BE2C (cell line): ENCODE measurements around the gene FBP1.

Experiments
- DNase-seq: peaks from one replicate; pipeline ENCODE4 v3.0.0-alpha.2; 2020
- H3K27me3 ChIP-seq: fragments of 250-450 bp; sonication (Bioruptor Pico); 2 replicates; pipeline ENCODE4 v1.5.1; 2020; ENCODE audit warnings: mild to moderate bottlenecking
- H3K36me3 ChIP-seq: fragments of 250-450 bp; sonication (Bioruptor Pico); 2 replicates; pipeline ENCODE4 v1.5.1; 2020; ENCODE audit warnings: mild to moderate bottlenecking
- H3K4me1 ChIP-seq: fragments of 250-450 bp; sonication (Bioruptor Pico); 2 replicates; pipeline ENCODE4 v1.5.1; 2020
- H3K4me3 ChIP-seq: 2 replicates; pipeline ENCODE4 v1.5.1; 2011; ENCODE audit warnings: low read depth, low read length
- H3K9me3 ChIP-seq: fragments of 250-450 bp; sonication (Bioruptor Pico); 2 replicates; pipeline ENCODE4 v1.5.1; 2020
- TF ChIP-seq, protein P1 (sequence below): IDR thresholded peaks from 2 replicates; pipeline ENCODE4 v1.5.1; 2012; ENCODE audit warnings: mild to moderate bottlenecking, low read depth, low read length

Gene FBP1

GRCh38 chr9:94679587-94679986 lies 40.3 kb upstream of the FBP1 start:
- TF ChIP-seq, protein P1, sequence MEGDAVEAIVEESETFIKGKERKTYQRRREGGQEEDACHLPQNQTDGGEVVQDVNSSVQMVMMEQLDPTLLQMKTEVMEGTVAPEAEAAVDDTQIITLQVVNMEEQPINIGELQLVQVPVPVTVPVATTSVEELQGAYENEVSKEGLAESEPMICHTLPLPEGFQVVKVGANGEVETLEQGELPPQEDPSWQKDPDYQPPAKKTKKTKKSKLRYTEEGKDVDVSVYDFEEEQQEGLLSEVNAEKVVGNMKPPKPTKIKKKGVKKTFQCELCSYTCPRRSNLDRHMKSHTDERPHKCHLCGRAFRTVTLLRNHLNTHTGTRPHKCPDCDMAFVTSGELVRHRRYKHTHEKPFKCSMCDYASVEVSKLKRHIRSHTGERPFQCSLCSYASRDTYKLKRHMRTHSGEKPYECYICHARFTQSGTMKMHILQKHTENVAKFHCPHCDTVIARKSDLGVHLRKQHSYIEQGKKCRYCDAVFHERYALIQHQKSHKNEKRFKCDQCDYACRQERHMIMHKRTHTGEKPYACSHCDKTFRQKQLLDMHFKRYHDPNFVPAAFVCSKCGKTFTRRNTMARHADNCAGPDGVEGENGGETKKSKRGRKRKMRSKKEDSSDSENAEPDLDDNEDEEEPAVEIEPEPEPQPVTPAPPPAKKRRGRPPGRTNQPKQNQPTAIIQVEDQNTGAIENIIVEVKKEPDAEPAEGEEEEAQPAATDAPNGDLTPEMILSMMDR = no peak
- Histone ChIP-seq H3K36me3 (no peaks in the 10 kb centered on the region), H3K27me3 (no peaks in the 10 kb centered on the region), H3K4me1 (peaks cover 23% of the 10 kb centered on the region), H3K4me3 (no peak overlapping the region), H3K9me3 (no peaks in the 10 kb centered on the region)
- no peak for DNase-seq

DNA sequence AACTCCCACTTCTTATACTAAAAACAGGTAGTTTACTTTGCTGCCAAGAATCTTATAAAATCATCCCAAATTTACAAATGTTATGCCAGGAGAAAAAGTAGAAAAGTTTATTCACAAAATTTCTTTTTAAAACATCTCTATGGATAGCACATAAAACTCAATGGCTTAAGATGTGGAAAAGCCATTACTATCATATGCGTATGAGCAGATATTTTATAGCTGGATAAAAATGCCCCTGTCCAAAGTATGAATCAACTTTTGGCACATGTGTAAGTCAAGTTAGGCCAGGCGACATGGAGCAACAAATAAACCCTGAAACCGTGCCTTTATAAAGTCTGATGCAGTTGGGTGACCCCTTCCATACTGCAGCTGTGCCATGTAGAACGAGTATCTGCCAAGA lies 38.6 kb upstream of the FBP1 start:
- Histone ChIP-seq H3K36me3 (no peaks in the 10 kb centered on the region), H3K27me3 (no peaks in the 10 kb centered on the region), H3K9me3 (no peaks in the 10 kb centered on the region), H3K4me1 (peaks cover 23% of the 10 kb centered on the region), H3K4me3 (no peak overlapping the region)
- no peak for DNase-seq
- TF ChIP-seq, protein P1 = no peak

DNA sequence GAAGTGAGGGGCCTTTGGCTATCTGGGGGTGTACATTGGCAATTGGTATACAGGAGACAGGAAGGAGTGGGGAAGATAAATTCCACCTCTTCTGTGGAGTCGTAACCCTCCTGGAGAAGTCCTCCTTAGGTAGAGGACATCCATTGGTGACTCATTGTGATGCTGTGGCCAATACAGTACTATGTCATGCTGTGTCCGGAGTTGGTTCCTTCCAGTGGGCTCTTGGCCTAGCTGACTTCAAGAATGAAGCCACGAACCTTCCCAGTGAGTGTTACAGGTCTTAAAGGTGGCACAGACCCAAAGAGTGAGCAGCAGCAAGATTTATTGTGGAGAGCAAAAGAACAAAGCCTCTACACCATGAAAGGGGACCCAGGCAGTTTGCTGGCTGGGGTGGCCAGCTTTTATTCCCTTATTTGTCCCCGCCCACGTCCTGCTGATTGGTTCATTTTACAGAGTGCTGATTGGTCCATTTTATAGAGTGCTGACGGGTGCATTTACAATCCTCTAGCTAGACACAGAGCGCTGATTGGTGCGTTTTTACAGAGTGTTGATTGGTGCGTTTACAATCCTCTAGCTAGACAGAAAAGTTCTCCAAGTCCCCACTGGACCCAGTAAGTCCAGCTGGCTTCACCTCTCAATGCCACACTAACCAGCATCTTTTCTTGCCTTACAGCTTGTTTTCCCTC lies 37.3 kb upstream of the FBP1 start:
- Histone ChIP-seq H3K9me3 (no peaks in the 10 kb centered on the region), H3K36me3 (no peaks in the 10 kb centered on the region), H3K4me3 (no peak overlapping the region), H3K27me3 (no peaks in the 10 kb centered on the region), H3K4me1 (peaks cover 23% of the 10 kb centered on the region)
- TF ChIP-seq, protein P1 = no peak
- no peak for DNase-seq

DNA sequence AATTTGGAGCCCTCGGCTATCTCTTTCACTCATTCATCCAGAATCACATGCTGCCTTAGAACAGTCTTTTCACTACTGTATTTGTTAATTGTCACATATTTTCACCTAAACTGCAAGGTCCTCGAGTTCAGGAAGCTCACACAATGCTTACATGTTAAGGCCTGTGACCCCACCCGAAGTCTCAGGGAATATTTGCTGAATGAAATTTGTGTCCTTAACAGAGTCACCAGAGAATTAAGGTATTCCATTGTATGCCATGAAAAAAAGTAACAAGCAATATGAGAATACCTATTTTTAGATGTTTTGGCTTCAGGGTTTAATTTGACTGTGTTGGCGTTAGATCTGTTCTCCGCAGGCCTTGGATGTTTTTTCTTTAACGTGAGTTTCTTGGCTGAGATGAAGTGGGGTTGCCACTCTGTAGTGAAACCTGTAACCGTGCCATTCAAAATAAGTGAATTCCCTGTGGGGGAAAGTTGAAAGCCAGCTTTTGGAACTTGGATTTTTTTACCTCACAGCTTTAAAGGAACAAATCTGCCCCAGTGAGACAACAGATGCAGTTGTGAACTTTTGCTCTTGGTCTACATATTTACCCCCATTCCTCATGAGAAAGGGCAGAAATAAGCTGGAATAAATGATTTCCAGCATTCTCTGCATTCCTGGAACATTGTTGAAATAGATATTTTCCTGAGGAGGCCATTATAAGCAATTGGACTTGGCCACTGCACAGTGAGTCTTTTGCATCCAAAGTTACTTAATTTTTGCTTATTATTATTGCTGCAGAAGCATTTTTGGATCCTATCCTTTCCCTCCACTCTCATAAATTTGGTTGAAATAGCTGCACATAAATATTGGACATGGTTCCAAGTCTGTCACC lies 35.9 kb upstream of the FBP1 start:
- H3K4me1 ChIP-seq = peaks cover 13% of the 10 kb centered on the region
- DNase-seq = no peak
- no peaks in the 10 kb centered on the region for H3K36me3 ChIP-seq
- H3K4me3 ChIP-seq = no peak overlapping the region
- no peaks in the 10 kb centered on the region for H3K9me3 ChIP-seq
- no peaks in the 10 kb centered on the region for H3K27me3 ChIP-seq
- TF ChIP-seq, protein P1 = no peak

GRCh38 chr9:94672811-94673487 lies 33.6 kb upstream of the FBP1 start:
- DNase-seq = no peak

More at GRCh38 chr9:94672811-94673487, 33.6 kb upstream of the FBP1 start:
- no peak overlapping the region for H3K4me3 ChIP-seq
- H3K9me3 ChIP-seq = no peaks in the 10 kb centered on the region
- TF ChIP-seq, protein P1 = no peak
- H3K36me3 ChIP-seq = no peaks in the 10 kb centered on the region
- no peaks in the 10 kb centered on the region for H3K27me3 ChIP-seq
- peaks cover 5% of the 10 kb centered on the region; the same call in 1 of the 2 replicates for H3K4me1 ChIP-seq
